OCI-LY7 (cell line): Measurements from ENCODE around the gene ROBO1.

Source experiments
- EZH2phosphoT487 ChIP-seq: fragments of 200-600 bp; sonication (generic); IDR thresholded peaks from 2 replicates; pipeline ENCODE4 v1.6.1; 2018; ENCODE audit warnings: low read depth, borderline replicate concordance, mild to moderate bottlenecking, mixed run types, antibody characterized with exemption, low read length, moderate library complexity, mixed read lengths
- TF ChIP-seq, protein P1 (sequence below): fragments of 200-600 bp; sonication (generic); conservative IDR thresholded peaks from 2 replicates; pipeline ENCODE4 v1.5.1; 2014; ENCODE audit warnings: mild to moderate bottlenecking, antibody characterized with exemption, low read length, moderate library complexity, mixed read lengths

DNA sequence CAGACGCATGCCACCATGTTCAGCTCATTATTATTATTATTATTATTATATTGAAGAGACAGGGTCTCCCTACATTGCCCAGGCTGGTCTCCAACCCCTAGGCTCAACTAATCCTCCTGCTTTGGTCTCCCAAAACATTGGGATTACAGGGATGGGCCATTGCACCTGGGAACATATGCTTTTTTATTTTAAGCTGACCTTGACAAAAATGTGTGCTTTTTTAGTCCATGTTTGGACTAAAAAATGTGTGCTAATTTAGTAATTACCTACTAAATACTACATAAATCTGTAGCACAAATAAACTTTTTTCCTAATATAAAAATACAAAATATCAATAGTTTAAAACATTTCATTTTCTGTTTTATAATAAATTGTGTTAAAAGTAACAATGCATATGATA is 693.2 kb downstream of the ROBO1 start:
- TF ChIP-seq, protein P1, sequence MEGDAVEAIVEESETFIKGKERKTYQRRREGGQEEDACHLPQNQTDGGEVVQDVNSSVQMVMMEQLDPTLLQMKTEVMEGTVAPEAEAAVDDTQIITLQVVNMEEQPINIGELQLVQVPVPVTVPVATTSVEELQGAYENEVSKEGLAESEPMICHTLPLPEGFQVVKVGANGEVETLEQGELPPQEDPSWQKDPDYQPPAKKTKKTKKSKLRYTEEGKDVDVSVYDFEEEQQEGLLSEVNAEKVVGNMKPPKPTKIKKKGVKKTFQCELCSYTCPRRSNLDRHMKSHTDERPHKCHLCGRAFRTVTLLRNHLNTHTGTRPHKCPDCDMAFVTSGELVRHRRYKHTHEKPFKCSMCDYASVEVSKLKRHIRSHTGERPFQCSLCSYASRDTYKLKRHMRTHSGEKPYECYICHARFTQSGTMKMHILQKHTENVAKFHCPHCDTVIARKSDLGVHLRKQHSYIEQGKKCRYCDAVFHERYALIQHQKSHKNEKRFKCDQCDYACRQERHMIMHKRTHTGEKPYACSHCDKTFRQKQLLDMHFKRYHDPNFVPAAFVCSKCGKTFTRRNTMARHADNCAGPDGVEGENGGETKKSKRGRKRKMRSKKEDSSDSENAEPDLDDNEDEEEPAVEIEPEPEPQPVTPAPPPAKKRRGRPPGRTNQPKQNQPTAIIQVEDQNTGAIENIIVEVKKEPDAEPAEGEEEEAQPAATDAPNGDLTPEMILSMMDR = no peak
- TF ChIP-seq EZH2phosphoT487 = no peak
